K562 (cell line): Measurements from ENCODE around the gene ETAA1. TPM values are rescaled to one million over a fixed set of nuclear protein-coding genes. Genes with fewer than 3 reads are reported as not detected.

Source experiments
- ATAC-seq: fragments of 200-7000 bp; cut with Tn5 transposase; 3 replicates; pipeline ENCODE4 v1.9.1; 2020; ENCODE audit warnings: moderate library complexity
- BruUV-seq: library from RNA; stranded (reverse); fragments of 400-500 nt; replicated peaks from 2 replicates; lab custom pipeline; 2021; lab: Mats Ljungman, UMichigan
- CTCF ChIA-PET: fragments of 300-600 bp; formaldehyde crosslinking; extraction: SDS; loops from one replicate; lab custom pipeline; 2021; ENCODE audit warnings: low intra/inter-chr PET ratio; lab: Yijun Ruan, JAX
- POLR2A ChIA-PET: fragments of 300-600, 350-650 bp; sonication (Branson Sonifier 250); formaldehyde crosslinking; extraction: SDS; loops from one replicate; lab custom pipeline; 2021; ENCODE audit warnings: antibody characterized with exemption, inconsistent platforms; lab: Yijun Ruan, JAX
- DNase-seq, 4 experiments: peaks; one replicate each; pipeline versions ENCODE4 v3.0.0 to v3.0.0-alpha.2; 2011 to 2018; ENCODE audit warnings: low spot score in 3 of 4, mixed read lengths in 3 of 4; ENCODE audit errors: extremely low read depth in 1 of 4
- FAIRE-seq: peaks from 2 replicates; lab custom pipeline; 2011; peaks lifted over from hg19 to GRCh38; lab: Jason Lieb, UNC
- H2AFZ ChIP-seq: 2 replicates; pipeline ENCODE4 v1.6.0; 2011; ENCODE audit warnings: low read depth, low read length, control low read depth, inconsistent platforms
- H3K27ac ChIP-seq: fragments of 200-600 bp; 3 replicates; pipeline ENCODE4 v1.8.0; 2011; ENCODE audit warnings: low read depth, mild to moderate bottlenecking, control low read depth, inconsistent platforms, low read length, moderate library complexity, mixed read lengths; ENCODE audit errors: extremely low read depth
- H3K27me3 ChIP-seq, 2 experiments: fragments of 300-600 bp in 1 of 2; 2 replicates in 1 of 2; 3 replicates in 1 of 2; pipeline versions ENCODE4 v1.6.0 to v1.8.0; 2011; ENCODE audit warnings: inconsistent platforms in 2 of 2, low read length in 2 of 2, mild to moderate bottlenecking in 1 of 2, mixed read lengths in 1 of 2, moderate library complexity in 1 of 2; ENCODE audit not compliant: control insufficient read depth in 2 of 2, insufficient read depth in 2 of 2
- H3K36me3 ChIP-seq: fragments of 300-600 bp; 3 replicates; pipeline ENCODE4 v1.8.0; 2011; ENCODE audit warnings: mild to moderate bottlenecking, low read length, inconsistent platforms; ENCODE audit not compliant: control insufficient read depth, insufficient read depth
- H3K4me1 ChIP-seq, 2 experiments: fragments of 200-600 bp in 1 of 2; replicated peaks in 1 of 2; 2 replicates in 1 of 2; 3 replicates in 1 of 2; pipeline versions ENCODE4 v1.5.1 to v1.8.0; 2011; ENCODE audit warnings: inconsistent platforms in 2 of 2, low read length in 2 of 2, mild to moderate bottlenecking in 1 of 2, mixed read lengths in 1 of 2, moderate library complexity in 1 of 2; ENCODE audit not compliant: control insufficient read depth in 2 of 2, insufficient read depth in 2 of 2
- H3K4me2 ChIP-seq: 2 replicates; pipeline ENCODE4 v1.6.1; 2011; ENCODE audit warnings: low read length, control low read depth, inconsistent platforms, mixed read lengths; ENCODE audit not compliant: insufficient read depth
- H3K4me3 ChIP-seq: fragments of 200-600 bp; sonication (generic), shearing (Covaris generic); 2 replicates; pipeline ENCODE4 v1.5.1; 2016; ENCODE audit warnings: control low read depth, inconsistent platforms
- H3K79me2 ChIP-seq: fragments of 200-600 bp; 3 replicates; pipeline ENCODE4 v1.8.0; 2011; ENCODE audit warnings: low read length, inconsistent platforms; ENCODE audit not compliant: control insufficient read depth, insufficient read depth
- H3K9ac ChIP-seq, 2 experiments: 2 replicates each; pipeline versions ENCODE4 v1.6.0 to v1.6.1; 2011; ENCODE audit warnings: low read depth in 2 of 2, low read length in 2 of 2, control low read depth in 1 of 2, inconsistent platforms in 1 of 2, mild to moderate bottlenecking in 1 of 2, mixed read lengths in 1 of 2; ENCODE audit not compliant: insufficient read depth in 1 of 2
- H3K9me1 ChIP-seq: one replicate; pipeline ENCODE4 v1.6.0; 2011; ENCODE audit warnings: inconsistent platforms, mild to moderate bottlenecking, low read length, moderate library complexity; ENCODE audit not compliant: control insufficient read depth, insufficient read depth
- H3K9me3 ChIP-seq: replicated peaks from 2 replicates; pipeline ENCODE4 v1.5.1; 2011; ENCODE audit warnings: low read depth, low read length, inconsistent platforms; ENCODE audit not compliant: control insufficient read depth, insufficient read depth
- H4K20me1 ChIP-seq: replicated peaks from 2 replicates; pipeline ENCODE4 v1.6.1; 2011; ENCODE audit warnings: low read length, inconsistent platforms, mixed read lengths; ENCODE audit not compliant: control insufficient read depth, insufficient read depth
- COPS2 ChIP-seq: fragments of 450-650 bp; conservative IDR thresholded peaks from 2 replicates; pipeline ENCODE4 v1.6.1; 2016; ENCODE audit warnings: mild to moderate bottlenecking, moderate library complexity
- DACH1 ChIP-seq: fragments of 450-650 bp; IDR thresholded peaks from 2 replicates; pipeline ENCODE4 v1.6.1; 2018; ENCODE audit not compliant: partially characterized antibody
- GTF2F1 ChIP-seq: IDR thresholded peaks from 2 replicates; pipeline ENCODE4 v1.6.1; 2011; ENCODE audit warnings: low read depth, low read length, improper control_type of control experiment
- HCFC1 ChIP-seq: IDR thresholded peaks from 2 replicates; pipeline ENCODE4 v1.6.1; 2012; ENCODE audit warnings: low read depth, low read length, improper control_type of control experiment
- JUN ChIP-seq, 2 experiments: sonication (generic) in 1 of 2; formaldehyde crosslinking in 1 of 2; IDR thresholded peaks; 2 replicates each; pipeline versions ENCODE4 v1.6.1 to v1.8.0; 2012 to 2022; ENCODE audit warnings: borderline replicate concordance in 2 of 2, mild to moderate bottlenecking in 2 of 2, improper control_type of control experiment in 1 of 2, low read depth in 1 of 2, low read length in 1 of 2, missing genetic modification reagents in 1 of 2
- MCM5 ChIP-seq: fragments of 450-650 bp; IDR thresholded peaks from 2 replicates; pipeline ENCODE4 v1.6.1; 2016; ENCODE audit warnings: low read depth
- POLR2AphosphoS5 ChIP-seq: IDR thresholded peaks from 2 replicates; pipeline ENCODE4 v1.6.1; 2011; ENCODE audit warnings: mild to moderate bottlenecking, low read depth, low read length, moderate library complexity; ENCODE audit not compliant: control insufficient read depth, insufficient read depth
- RAD51 ChIP-seq: fragments of 450-650 bp; IDR thresholded peaks from 2 replicates; pipeline ENCODE4 v1.7.1; 2016; ENCODE audit warnings: low read depth, mild to moderate bottlenecking, borderline replicate concordance
- VEZF1 ChIP-seq: fragments of 200-800 bp; sonication (Bioruptor generic); IDR thresholded peaks from 2 replicates; pipeline ENCODE4 v1.6.1; 2017; ENCODE audit warnings: missing genetic modification characterization, missing compliant biosample characterization
- WGBS: fragments of 100-300 bp; shearing (Covaris generic); methylation state at CpG from one replicate; pipeline ENCODE4 v1.1.6; 2016; ENCODE audit warnings: low coverage, mixed read lengths; ENCODE audit not compliant: insufficient coverage; ENCODE audit errors: missing lambda C conversion rate; 5-methylcytosine and 5-hydroxymethylcytosine counted together
- in situ Hi-C: fragments of 300-500 bp; cut with MboI; formaldehyde crosslinking; loops from 4 replicates; pipeline ENCODE4 v1.15.0; 2018; ENCODE audit warnings: inconsistent platforms, mixed read lengths
- intact Hi-C: fragments of 100-400 bp; cut with micrococcal nuclease; formaldehyde crosslinking; loops from 2 replicates; pipeline ENCODE4 v1.14.2; 2022
- polyA plus RNA-seq, 8 experiments: library from polyadenylated mRNA; depleted of rRNA in 4 of 8; stranded (reverse) in 5 of 8; unstranded in 3 of 8; fragments of >200 nt; fragmentation: Nextera tagmentation in 2 of 8; fragmentation: Illumina TruSeq in 1 of 8; extraction: Ambion mirVana in 2 of 8; extraction: Trizol in 1 of 8; gene quantifications; 2 replicates each; pipeline versions ENCODE4 v1.2.1 to v1.2.3, GENCODE V29; 2011 to 2014; ENCODE audit warnings: inconsistent platforms in 1 of 8, missing spikeins in 1 of 8
- total RNA-seq, 7 experiments: library from RNA; depleted of rRNA in 6 of 7; stranded (reverse); fragments of >200 nt in 6 of 7; fragmentation: Illumina TruSeq in 2 of 7; extraction: Trizol in 2 of 7; gene quantifications; 2 replicates each; pipeline versions ENCODE4 v1.2.1 to v1.2.3, GENCODE V29; 2011 to 2021; ENCODE audit warnings: low replicate concordance in 1 of 7
- TF ChIP-seq, protein P1 (sequence below): fragments of 200-800 bp; sonication (Bioruptor generic); IDR thresholded peaks from 2 replicates; pipeline ENCODE4 v1.6.1; 2016; ENCODE audit warnings: missing genetic modification characterization, missing compliant biosample characterization
- TF ChIP-seq, protein P2 (sequence below): fragments of 450-650 bp; formaldehyde crosslinking; IDR thresholded peaks from 2 replicates; pipeline ENCODE4 v1.4.0; 2020; ENCODE audit warnings: mild to moderate bottlenecking, moderate library complexity

Gene ETAA1
- total and polyA plus RNA-seq, 9 of the 15 experiments (the other 6 are each of a cell fraction or from before 2014, with no cell fraction given): 2.7 to 17.4 (median 10.5) TPM

DNA sequence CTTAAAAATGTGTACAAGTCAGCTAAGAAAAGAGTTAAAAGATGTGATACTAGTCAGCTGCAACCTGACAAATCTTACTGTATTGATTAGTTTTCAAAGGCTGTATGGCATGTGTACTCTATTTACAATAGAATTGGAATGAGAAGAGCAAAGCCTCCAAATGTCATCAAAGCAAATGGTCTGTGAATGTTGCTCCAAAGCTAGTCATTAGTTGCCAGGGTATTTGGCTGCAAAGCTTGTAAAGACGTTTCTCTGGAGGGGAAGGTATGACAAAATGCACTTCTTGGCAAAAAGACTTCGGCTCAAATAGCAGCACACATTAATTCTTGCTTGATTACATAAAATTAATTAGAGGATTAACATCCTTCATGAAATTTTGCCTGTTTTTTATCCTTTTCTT lies 59.3 kb downstream of the ETAA1 start:
- no peak for FAIRE-seq
- DNase-seq: no peak
- Histone ChIP-seq H2AFZ (no peak overlapping the region), H3K9ac (no peak overlapping the region), H3K4me1 (no peaks in the 10 kb centered on the region), H3K27ac (no peak overlapping the region), H4K20me1 (no peaks in the 10 kb centered on the region), H3K27me3 (no peaks in the 10 kb centered on the region), H3K9me1 (no peaks in the 10 kb centered on the region), H3K79me2 (no peaks in the 10 kb centered on the region), H3K9me3 (no peaks in the 10 kb centered on the region), H3K4me2 (no peak overlapping the region), H3K4me3 (no peak overlapping the region), H3K36me3 (no peaks in the 10 kb centered on the region)
- no TSS peak for BruUV-seq
- ChIA-PET CTCF (no interaction called here), POLR2A (no interaction called here)
- ATAC-seq: no peak
- WGBS: 0% methylated on average over 2 of the region's 2 CpGs
- in situ Hi-C loops (no loop called here), intact Hi-C loops (loop anchor here (10.0 kb wide), 1 partner anchor 388 kb away; no protein-coding TSS in a partner anchor)
- no peak for TF ChIP-seq GTF2F1
- TF ChIP-seq JUN (IDR thresholded peaks at IDR 0.05; ENCODE audit: borderline replicate concordance, low read depth, low read length): no peak
- no peak for TF ChIP-seq JUN (CRISPR knock-in tag; IDR thresholded peaks at IDR 0.05; ENCODE audit: borderline replicate concordance)
- TF ChIP-seq MCM5: no peak
- TF ChIP-seq DACH1: no peak
- TF ChIP-seq, protein P1, sequence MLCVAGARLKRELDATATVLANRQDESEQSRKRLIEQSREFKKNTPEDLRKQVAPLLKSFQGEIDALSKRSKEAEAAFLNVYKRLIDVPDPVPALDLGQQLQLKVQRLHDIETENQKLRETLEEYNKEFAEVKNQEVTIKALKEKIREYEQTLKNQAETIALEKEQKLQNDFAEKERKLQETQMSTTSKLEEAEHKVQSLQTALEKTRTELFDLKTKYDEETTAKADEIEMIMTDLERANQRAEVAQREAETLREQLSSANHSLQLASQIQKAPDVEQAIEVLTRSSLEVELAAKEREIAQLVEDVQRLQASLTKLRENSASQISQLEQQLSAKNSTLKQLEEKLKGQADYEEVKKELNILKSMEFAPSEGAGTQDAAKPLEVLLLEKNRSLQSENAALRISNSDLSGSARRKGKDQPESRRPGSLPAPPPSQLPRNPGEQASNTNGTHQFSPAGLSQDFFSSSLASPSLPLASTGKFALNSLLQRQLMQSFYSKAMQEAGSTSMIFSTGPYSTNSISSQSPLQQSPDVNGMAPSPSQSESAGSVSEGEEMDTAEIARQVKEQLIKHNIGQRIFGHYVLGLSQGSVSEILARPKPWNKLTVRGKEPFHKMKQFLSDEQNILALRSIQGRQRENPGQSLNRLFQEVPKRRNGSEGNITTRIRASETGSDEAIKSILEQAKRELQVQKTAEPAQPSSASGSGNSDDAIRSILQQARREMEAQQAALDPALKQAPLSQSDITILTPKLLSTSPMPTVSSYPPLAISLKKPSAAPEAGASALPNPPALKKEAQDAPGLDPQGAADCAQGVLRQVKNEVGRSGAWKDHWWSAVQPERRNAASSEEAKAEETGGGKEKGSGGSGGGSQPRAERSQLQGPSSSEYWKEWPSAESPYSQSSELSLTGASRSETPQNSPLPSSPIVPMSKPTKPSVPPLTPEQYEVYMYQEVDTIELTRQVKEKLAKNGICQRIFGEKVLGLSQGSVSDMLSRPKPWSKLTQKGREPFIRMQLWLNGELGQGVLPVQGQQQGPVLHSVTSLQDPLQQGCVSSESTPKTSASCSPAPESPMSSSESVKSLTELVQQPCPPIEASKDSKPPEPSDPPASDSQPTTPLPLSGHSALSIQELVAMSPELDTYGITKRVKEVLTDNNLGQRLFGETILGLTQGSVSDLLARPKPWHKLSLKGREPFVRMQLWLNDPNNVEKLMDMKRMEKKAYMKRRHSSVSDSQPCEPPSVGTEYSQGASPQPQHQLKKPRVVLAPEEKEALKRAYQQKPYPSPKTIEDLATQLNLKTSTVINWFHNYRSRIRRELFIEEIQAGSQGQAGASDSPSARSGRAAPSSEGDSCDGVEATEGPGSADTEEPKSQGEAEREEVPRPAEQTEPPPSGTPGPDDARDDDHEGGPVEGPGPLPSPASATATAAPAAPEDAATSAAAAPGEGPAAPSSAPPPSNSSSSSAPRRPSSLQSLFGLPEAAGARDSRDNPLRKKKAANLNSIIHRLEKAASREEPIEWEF (CRISPR knock-in tag): no peak
- no peak for TF ChIP-seq POLR2AphosphoS5
- TF ChIP-seq RAD51: no peak
- no peak for TF ChIP-seq VEZF1
- TF ChIP-seq, protein P2, sequence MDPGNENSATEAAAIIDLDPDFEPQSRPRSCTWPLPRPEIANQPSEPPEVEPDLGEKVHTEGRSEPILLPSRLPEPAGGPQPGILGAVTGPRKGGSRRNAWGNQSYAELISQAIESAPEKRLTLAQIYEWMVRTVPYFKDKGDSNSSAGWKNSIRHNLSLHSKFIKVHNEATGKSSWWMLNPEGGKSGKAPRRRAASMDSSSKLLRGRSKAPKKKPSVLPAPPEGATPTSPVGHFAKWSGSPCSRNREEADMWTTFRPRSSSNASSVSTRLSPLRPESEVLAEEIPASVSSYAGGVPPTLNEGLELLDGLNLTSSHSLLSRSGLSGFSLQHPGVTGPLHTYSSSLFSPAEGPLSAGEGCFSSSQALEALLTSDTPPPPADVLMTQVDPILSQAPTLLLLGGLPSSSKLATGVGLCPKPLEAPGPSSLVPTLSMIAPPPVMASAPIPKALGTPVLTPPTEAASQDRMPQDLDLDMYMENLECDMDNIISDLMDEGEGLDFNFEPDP (CRISPR knock-in tag): no peak
- TF ChIP-seq COPS2: no peak
- TF ChIP-seq HCFC1: no peak
